Right lobe of liver (tissue), 6 donors: ENCODE measurements around the gene OR52E1. TPM values are rescaled to one million over a fixed set of nuclear protein-coding genes. Genes with fewer than 3 reads are reported as not detected.

Experiments used
- ATAC-seq, 4 donors: fragments of 200-7000 bp; cut with Tn5 transposase; one replicate each; pipeline ENCODE4 v1.9.1; 2020; ENCODE audit warnings: mild to moderate bottlenecking in 4 of 4, moderate library complexity in 4 of 4
- DNase-seq, 3 donors: peaks; one replicate each; pipeline ENCODE4 v3.0.0-alpha.2; 2020
- H3K27ac ChIP-seq, 3 donors: fragments of 200-600 bp; one replicate each; pipeline ENCODE4 v1.8.0; 2022
- H3K27me3 ChIP-seq, 2 donors: fragments of 200-600 bp; one replicate each; pipeline ENCODE4 v1.8.0; 2022
- H3K36me3 ChIP-seq, 4 donors: fragments of 200-600 bp; sonication (generic) in 1 of 4; one replicate each; pipeline versions ENCODE4 v1.5.1 to v1.8.0; 2017 to 2022; ENCODE audit warnings: control low read depth in 1 of 4
- H3K4me1 ChIP-seq, 4 donors: fragments of 200-600 bp; sonication (generic) in 1 of 4; one replicate each; pipeline versions ENCODE4 v1.5.1 to v1.8.0; 2017 to 2022; ENCODE audit warnings: control low read depth in 1 of 4
- H3K4me3 ChIP-seq, 3 donors: fragments of 200-600 bp; one replicate each; pipeline ENCODE4 v1.8.0; 2022
- H3K9me3 ChIP-seq, 4 donors: fragments of 200-600 bp; sonication (generic) in 1 of 4; one replicate each; pipeline versions ENCODE4 v1.5.1 to v1.8.0; 2017 to 2022; ENCODE audit warnings: control low read depth in 1 of 4
- POLR2A ChIP-seq: fragments of 450-650 bp; IDR thresholded peaks from one replicate; pipeline ENCODE4 v1.6.1; 2017; ENCODE audit warnings: antibody characterized with exemption, mild to moderate bottlenecking
- WGBS: methylation state at CpG from one replicate; pipeline ENCODE4 v1.1.6; 2018; ENCODE audit warnings: low coverage, low lambda C conversion rate; ENCODE audit not compliant: insufficient coverage; ENCODE audit errors: missing lambda C conversion rate; 5-methylcytosine and 5-hydroxymethylcytosine counted together
- intact Hi-C, 2 donors: fragments of 100-400 bp; cut with DNase I; formaldehyde crosslinking; loops; one replicate each; pipeline versions ENCODE4 v1.11.2 to v1.14.1; 2022
- total RNA-seq, 6 experiments: library from RNA; depleted of rRNA in 2 of 6; stranded (reverse); fragments of >200 nt in 2 of 6; fragmentation: NEBNext Ultra II Directional in 3 of 6; extraction: Animal tissue kit (Norgen Biotek cat#: 25700) in 3 of 6; gene quantifications; one replicate each; pipeline versions ENCODE4 v1.1.0 to v1.2.4, GENCODE V29; 2016 to 2023
- TF ChIP-seq, protein P1 (sequence below), 4 donors: fragments of 200-600 bp in 3 of 4; fragments of 450-650 bp in 1 of 4; IDR thresholded peaks; one replicate each; pipeline versions ENCODE4 v1.5.1 to v1.8.0; 2016 to 2022; ENCODE audit warnings: antibody characterized with exemption in 4 of 4, mild to moderate bottlenecking in 2 of 4
- donor health status: DM: no; HTN: yes; CAD: no.
- donor health status: DM: no; HTN: no; CAD: no.
- donor health status: DM: no; HTN: no; CAD: no.
- donor health status: DM: no; HTN: yes; CAD: no.
- donor health status: DM: no; HTN: yes; CAD: no.

Gene OR52E1
- total RNA-seq, 6 experiments from 2014 or later: not detected

DNA sequence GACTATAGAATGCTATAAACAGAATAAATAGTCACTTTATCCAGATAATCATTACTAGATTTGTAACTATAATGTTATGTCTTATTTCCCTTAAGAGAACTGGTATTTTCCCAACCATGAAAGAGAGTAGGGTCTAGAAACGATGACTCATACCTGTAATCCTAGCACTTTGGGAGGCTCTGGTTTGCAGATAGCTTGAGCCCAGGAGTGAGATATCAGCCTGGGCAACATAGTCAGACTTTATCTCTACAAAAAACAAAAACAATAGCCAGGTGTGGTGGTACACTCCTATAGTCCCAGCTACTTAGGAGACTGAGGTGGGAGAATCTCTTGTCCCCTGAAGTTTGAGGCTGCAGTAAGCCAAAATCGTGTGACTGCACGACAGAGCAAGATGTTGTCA lies 37.9 kb downstream of the OR52E1 start:
- Histone ChIP-seq H3K27ac (no peak overlapping the region), H3K4me3 (no peak overlapping the region), H3K9me3 (no peaks in the 10 kb centered on the region), H3K4me1 (no peaks in the 10 kb centered on the region), H3K27me3 (peaks cover 0 to 4% of the 10 kb centered on the region in 2 donors), H3K36me3 (no peaks in the 10 kb centered on the region)
- 35% methylated on average over 3 of the region's 3 CpGs for WGBS
- ATAC-seq (no peak), DNase-seq (no peak)
- intact Hi-C loops: no loop called here
- TF ChIP-seq POLR2A: no peak
- TF ChIP-seq, protein P1, sequence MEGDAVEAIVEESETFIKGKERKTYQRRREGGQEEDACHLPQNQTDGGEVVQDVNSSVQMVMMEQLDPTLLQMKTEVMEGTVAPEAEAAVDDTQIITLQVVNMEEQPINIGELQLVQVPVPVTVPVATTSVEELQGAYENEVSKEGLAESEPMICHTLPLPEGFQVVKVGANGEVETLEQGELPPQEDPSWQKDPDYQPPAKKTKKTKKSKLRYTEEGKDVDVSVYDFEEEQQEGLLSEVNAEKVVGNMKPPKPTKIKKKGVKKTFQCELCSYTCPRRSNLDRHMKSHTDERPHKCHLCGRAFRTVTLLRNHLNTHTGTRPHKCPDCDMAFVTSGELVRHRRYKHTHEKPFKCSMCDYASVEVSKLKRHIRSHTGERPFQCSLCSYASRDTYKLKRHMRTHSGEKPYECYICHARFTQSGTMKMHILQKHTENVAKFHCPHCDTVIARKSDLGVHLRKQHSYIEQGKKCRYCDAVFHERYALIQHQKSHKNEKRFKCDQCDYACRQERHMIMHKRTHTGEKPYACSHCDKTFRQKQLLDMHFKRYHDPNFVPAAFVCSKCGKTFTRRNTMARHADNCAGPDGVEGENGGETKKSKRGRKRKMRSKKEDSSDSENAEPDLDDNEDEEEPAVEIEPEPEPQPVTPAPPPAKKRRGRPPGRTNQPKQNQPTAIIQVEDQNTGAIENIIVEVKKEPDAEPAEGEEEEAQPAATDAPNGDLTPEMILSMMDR (IDR thresholded peaks at IDR 0.05): no peak

DNA sequence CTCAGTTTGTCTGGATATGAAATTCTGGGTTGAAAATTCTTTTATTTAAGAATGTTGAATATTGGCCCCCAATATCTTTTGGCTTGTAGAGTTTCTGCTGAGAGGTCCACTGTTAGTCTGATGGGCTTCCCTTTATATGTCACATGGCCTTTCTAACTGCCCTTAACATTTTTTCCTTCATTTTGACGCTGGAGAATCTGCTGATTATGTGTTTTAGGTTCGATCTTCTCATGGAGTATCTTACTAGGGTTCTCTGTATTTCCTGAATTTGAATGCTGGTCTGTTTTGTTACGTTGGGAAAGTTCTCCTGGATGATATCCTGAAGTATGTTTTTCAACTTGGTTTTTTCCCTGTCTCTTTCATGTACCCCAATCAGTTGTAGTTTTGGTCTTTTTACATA lies 46.0 kb downstream of the OR52E1 start:
- no peaks in the 10 kb centered on the region for H3K27me3 ChIP-seq
- no peaks in the 10 kb centered on the region for H3K9me3 ChIP-seq
- H3K4me3 ChIP-seq: no peak overlapping the region
- DNase-seq (no peak), ATAC-seq (no peak)
- 28% methylated on average over 3 of the region's 3 CpGs for WGBS
- no peaks in the 10 kb centered on the region for H3K4me1 ChIP-seq
- TF ChIP-seq, protein P1 (IDR thresholded peaks at IDR 0.05): no peak
- TF ChIP-seq POLR2A: no peak
- intact Hi-C loops: no loop called here
- no peak overlapping the region for H3K27ac ChIP-seq
- H3K36me3 ChIP-seq: no peaks in the 10 kb centered on the region

DNA sequence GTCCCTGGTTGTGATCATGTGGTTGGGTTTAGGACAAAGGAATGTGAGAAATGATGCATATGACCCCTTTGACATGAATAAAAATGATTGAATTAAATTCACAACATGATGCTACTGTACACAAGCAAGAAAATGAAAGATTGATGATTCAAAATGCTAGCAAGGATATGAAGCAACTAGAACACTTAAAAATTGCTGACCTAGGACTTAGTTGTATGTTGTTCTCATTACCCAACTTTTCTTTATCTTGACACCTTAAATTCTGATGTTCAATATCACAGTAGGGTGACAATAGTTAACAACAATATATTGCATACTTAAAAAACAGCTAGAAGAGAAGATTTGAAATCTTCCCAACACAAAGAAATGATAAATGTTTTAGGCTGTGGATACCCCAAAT lies 48.2 kb downstream of the OR52E1 start:
- ATAC-seq (no peak), DNase-seq (no peak)
- no peak overlapping the region for H3K27ac ChIP-seq
- no peaks in the 10 kb centered on the region for H3K9me3 ChIP-seq
- no peak overlapping the region for H3K4me3 ChIP-seq
- H3K4me1 ChIP-seq: no peaks in the 10 kb centered on the region
- H3K36me3 ChIP-seq: no peaks in the 10 kb centered on the region
- intact Hi-C loops: no loop called here
- no peaks in the 10 kb centered on the region for H3K27me3 ChIP-seq
- TF ChIP-seq, protein P1 (IDR thresholded peaks at IDR 0.05): no peak
- no peak for TF ChIP-seq POLR2A

DNA sequence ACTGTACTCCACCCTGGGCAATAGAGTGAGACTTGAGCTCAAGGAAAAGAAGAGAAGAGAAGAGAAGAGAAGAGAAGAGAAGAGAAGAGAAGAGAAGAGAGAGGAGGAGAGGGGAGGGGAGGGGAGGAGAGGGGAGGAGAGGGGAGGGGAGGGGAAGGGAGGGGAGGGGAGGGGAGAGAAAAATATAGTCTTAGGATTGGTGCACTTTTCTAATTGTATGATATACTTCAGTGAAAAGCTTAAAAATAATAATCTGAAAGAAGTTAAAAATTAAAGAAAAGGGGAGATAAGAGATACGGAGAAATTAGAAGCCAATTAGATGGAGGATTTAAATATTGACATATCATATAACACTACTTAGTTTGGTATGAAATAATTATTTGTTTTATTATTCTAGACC lies 49.5 kb downstream of the OR52E1 start:
- DNase-seq (no peak), ATAC-seq (no peak)
- Histone ChIP-seq H3K27ac (no peak overlapping the region), H3K36me3 (no peaks in the 10 kb centered on the region), H3K9me3 (no peaks in the 10 kb centered on the region), H3K4me1 (no peaks in the 10 kb centered on the region), H3K4me3 (no peak overlapping the region), H3K27me3 (no peaks in the 10 kb centered on the region)
- intact Hi-C loops: no loop called here
- TF ChIP-seq, protein P1 (IDR thresholded peaks at IDR 0.05): no peak
- TF ChIP-seq POLR2A: no peak
- 67% methylated on average over 1 of the region's 1 CpG for whole genome bisulfite sequencing

Other genes with a start within 250 kb of the OR52E1 start
- gene OR51F2, start 248.3 kb upstream of the OR52E1 start, total RNA-seq: not detected
- gene OR51S1, start 220.4 kb upstream of the OR52E1 start, total RNA-seq: not detected
- not detected for gene OR51T1, start 187.7 kb upstream of the OR52E1 start, total RNA-seq
- gene OR51A7, start 165.8 kb upstream of the OR52E1 start, total RNA-seq: not detected
- not detected for gene OR51G2, start 150.2 kb upstream of the OR52E1 start, total RNA-seq
- gene OR51G1, start 145.2 kb upstream of the OR52E1 start, total RNA-seq: not detected
- gene OR51A4, start 122.0 kb upstream of the OR52E1 start, total RNA-seq: not detected
- gene OR51A2, start 113.9 kb upstream of the OR52E1 start, total RNA-seq: not detected
- not detected for gene OR51L1, start 74.7 kb upstream of the OR52E1 start, total RNA-seq
- gene OR52J3, start 23.0 kb upstream of the OR52E1 start, total RNA-seq: not detected
- not detected for gene OR52E2, start 9.9 kb upstream of the OR52E1 start, total RNA-seq
- gene OR52A5, start 68.8 kb downstream of the OR52E1 start, total RNA-seq: not detected
- gene OR52A1, start 85.2 kb downstream of the OR52E1 start, total RNA-seq: under 1 TPM in 1 of 6 experiments, not detected in 5; 0.04 TPM
- not detected for gene OR51V1, start 131.1 kb downstream of the OR52E1 start, total RNA-seq
- gene HBB, start 157.5 kb downstream of the OR52E1 start, total RNA-seq: 1,000 to 10,000 TPM in 1 of 6 experiments, 100 to 1,000 TPM in 2, 10 to 100 TPM in 3; 25.1 to 1,416 (median 146) TPM
- 10 to 100 TPM in 1 of 6 experiments, 1 to 10 TPM in 2, not detected in 3; 4.1 to 29.5 (median 9.7) TPM for gene HBD, start 164.9 kb downstream of the OR52E1 start, total RNA-seq
- gene HBG1, start 180.3 kb downstream of the OR52E1 start, total RNA-seq: not detected
- not detected for gene HBG2, start 185.2 kb downstream of the OR52E1 start, total RNA-seq
- gene HBE1, start 200.4 kb downstream of the OR52E1 start, total RNA-seq: not detected
- not detected for gene OR51B4, start 232.4 kb downstream of the OR52E1 start, total RNA-seq